Right lobe of liver (tissue), 6 donors: ENCODE data around the gene NOS1AP. TPM values are rescaled to one million over a fixed set of nuclear protein-coding genes. Genes with fewer than 3 reads are reported as not detected.

ENCODE experiments used
- ATAC-seq, 4 donors: fragments of 200-7000 bp; cut with Tn5 transposase; one replicate each; pipeline ENCODE4 v1.9.1; 2020; ENCODE audit warnings: mild to moderate bottlenecking in 4 of 4, moderate library complexity in 4 of 4
- DNase-seq, 3 donors: peaks; one replicate each; pipeline ENCODE4 v3.0.0-alpha.2; 2020
- H3K27ac ChIP-seq, 3 donors: fragments of 200-600 bp; one replicate each; pipeline ENCODE4 v1.8.0; 2022
- H3K27me3 ChIP-seq, 2 donors: fragments of 200-600 bp; one replicate each; pipeline ENCODE4 v1.8.0; 2022
- H3K36me3 ChIP-seq, 4 donors: fragments of 200-600 bp; sonication (generic) in 1 of 4; one replicate each; pipeline versions ENCODE4 v1.5.1 to v1.8.0; 2017 to 2022; ENCODE audit warnings: control low read depth in 1 of 4
- H3K4me1 ChIP-seq, 4 donors: fragments of 200-600 bp; sonication (generic) in 1 of 4; one replicate each; pipeline versions ENCODE4 v1.5.1 to v1.8.0; 2017 to 2022; ENCODE audit warnings: control low read depth in 1 of 4
- H3K4me3 ChIP-seq, 3 donors: fragments of 200-600 bp; one replicate each; pipeline ENCODE4 v1.8.0; 2022
- H3K9me3 ChIP-seq, 4 donors: fragments of 200-600 bp; sonication (generic) in 1 of 4; one replicate each; pipeline versions ENCODE4 v1.5.1 to v1.8.0; 2017 to 2022; ENCODE audit warnings: control low read depth in 1 of 4
- CTCF ChIP-seq, 4 donors: fragments of 200-600 bp in 3 of 4; fragments of 450-650 bp in 1 of 4; IDR thresholded peaks; one replicate each; pipeline versions ENCODE4 v1.5.1 to v1.8.0; 2016 to 2022; ENCODE audit warnings: antibody characterized with exemption in 4 of 4, mild to moderate bottlenecking in 2 of 4
- POLR2A ChIP-seq: fragments of 450-650 bp; IDR thresholded peaks from one replicate; pipeline ENCODE4 v1.6.1; 2017; ENCODE audit warnings: antibody characterized with exemption, mild to moderate bottlenecking
- WGBS: methylation state at CpG from one replicate; pipeline ENCODE4 v1.1.6; 2018; ENCODE audit warnings: low coverage, low lambda C conversion rate; ENCODE audit not compliant: insufficient coverage; ENCODE audit errors: missing lambda C conversion rate; 5-methylcytosine and 5-hydroxymethylcytosine counted together
- intact Hi-C, 2 donors: fragments of 100-400 bp; cut with DNase I; formaldehyde crosslinking; loops; one replicate each; pipeline versions ENCODE4 v1.11.2 to v1.14.1; 2022
- total RNA-seq, 6 experiments: library from RNA; depleted of rRNA in 2 of 6; stranded (reverse); fragments of >200 nt in 2 of 6; fragmentation: NEBNext Ultra II Directional in 3 of 6; extraction: Animal tissue kit (Norgen Biotek cat#: 25700) in 3 of 6; gene quantifications; one replicate each; pipeline versions ENCODE4 v1.1.0 to v1.2.4, GENCODE V29; 2016 to 2023
- donor health status: DM: no; HTN: yes; CAD: no.
- donor health status: DM: no; HTN: no; CAD: no.
- donor health status: DM: no; HTN: no; CAD: no.
- donor health status: DM: no; HTN: yes; CAD: no.
- donor health status: DM: no; HTN: yes; CAD: no.

NOS1AP gene
- total RNA-seq, 6 experiments from 2014 or later = 4.7 to 24.8 (median 11.6) TPM

GRCh38 chr1:162271972-162272371, 202.5 kb downstream of the NOS1AP start:
- Histone ChIP-seq H3K4me1 (no peaks in the 10 kb centered on the region), H3K27ac (no peak overlapping the region), H3K4me3 (no peak overlapping the region), H3K36me3 (no peaks in the 10 kb centered on the region), H3K27me3 (no peaks in the 10 kb centered on the region), H3K9me3 (no peaks in the 10 kb centered on the region)
- intact Hi-C loops = loop anchor here in 1 of 2 donors (10.0 kb wide), 1 partner anchor 217 kb away; no protein-coding TSS in a partner anchor
- no peak for TF ChIP-seq CTCF (IDR thresholded peaks at IDR 0.05)
- no peak for TF ChIP-seq POLR2A
- DNase-seq (no peak), ATAC-seq (no peak)
- WGBS = 85% methylated on average over 3 of the region's 3 CpGs

GRCh38 chr1:162272419-162272818, 202.9 kb downstream of the NOS1AP start:
- no peak overlapping the region for H3K27ac ChIP-seq
- no peak for DNase-seq
- TF ChIP-seq POLR2A (no peak), CTCF (IDR thresholded peaks at IDR 0.05) (no peak)
- no peak overlapping the region for H3K4me3 ChIP-seq
- no peak for ATAC-seq
- no peaks in the 10 kb centered on the region for H3K36me3 ChIP-seq
- WGBS = 60% methylated on average over 5 of the region's 5 CpGs
- intact Hi-C loops = loop anchor here in 1 of 2 donors (10.0 kb wide), 1 partner anchor 218 kb away; no protein-coding TSS in a partner anchor
- no peaks in the 10 kb centered on the region for H3K9me3 ChIP-seq
- no peaks in the 10 kb centered on the region for H3K27me3 ChIP-seq
- H3K4me1 ChIP-seq = no peaks in the 10 kb centered on the region

GRCh38 chr1:162275622-162276175, 206.2 kb downstream of the NOS1AP start:
- H3K4me3 ChIP-seq = no peak overlapping the region
- no peak overlapping the region for H3K27ac ChIP-seq
- no peaks in the 10 kb centered on the region for H3K27me3 ChIP-seq
- no peak for ATAC-seq
- 84% methylated on average over 5 of the region's 6 CpGs for WGBS
- TF ChIP-seq CTCF (IDR thresholded peaks at IDR 0.05) = no peak
- no peak for TF ChIP-seq POLR2A
- H3K4me1 ChIP-seq = no peaks in the 10 kb centered on the region
- intact Hi-C loops = loop anchor here in 1 of 2 donors (10.0 kb wide), 1 partner anchor 221 kb away; no protein-coding TSS in a partner anchor
- no peaks in the 10 kb centered on the region for H3K36me3 ChIP-seq
- no peak for DNase-seq
- no peaks in the 10 kb centered on the region for H3K9me3 ChIP-seq

GRCh38 chr1:162276493-162276892, 207.0 kb downstream of the NOS1AP start:
- Histone ChIP-seq H3K36me3 (no peaks in the 10 kb centered on the region), H3K27me3 (no peaks in the 10 kb centered on the region), H3K27ac (no peak overlapping the region), H3K9me3 (no peaks in the 10 kb centered on the region), H3K4me1 (no peaks in the 10 kb centered on the region), H3K4me3 (no peak overlapping the region)
- DNase-seq (no peak), ATAC-seq (peak; percentile 71 to 89 (median 83))
- peak; percentile 39 to 53 (median 44) for TF ChIP-seq CTCF (IDR thresholded peaks at IDR 0.05)
- TF ChIP-seq POLR2A = no peak
- intact Hi-C loops = loop anchor here in 1 of 2 donors (10.0 kb wide), 1 partner anchor 222 kb away; no protein-coding TSS in a partner anchor
- 0% methylated on average over 1 of the region's 1 CpG for WGBS
